MM.1S (cell line): ENCODE measurements around the gene ADD3.

Source experiments
- DNase-seq: peaks from one replicate; pipeline ENCODE4 v3.0.0-alpha.2; 2015
- H2AFZ ChIP-seq: fragments of 300-600 bp; sonication (generic); 2 replicates; pipeline ENCODE4 v1.6.0; 2016; ENCODE audit warnings: antibody characterized with exemption, low read length
- H3F3A ChIP-seq: fragments of 300-600 bp; sonication (generic); 2 replicates; pipeline ENCODE4 v1.6.1; 2016; ENCODE audit warnings: mild to moderate bottlenecking, antibody characterized with exemption, low read length, moderate library complexity, mixed read lengths; ENCODE audit not compliant: insufficient read depth
- H3K27ac ChIP-seq: fragments of 300-600 bp; sonication (generic); 2 replicates; pipeline ENCODE4 v1.5.1; 2016; ENCODE audit warnings: mild to moderate bottlenecking, low read length
- H3K27me3 ChIP-seq: fragments of 300-600 bp; sonication (generic); replicated peaks from 2 replicates; pipeline ENCODE4 v1.6.0; 2016; ENCODE audit warnings: low read length; ENCODE audit not compliant: insufficient read depth
- H3K36me3 ChIP-seq: fragments of 300-600 bp; sonication (generic); replicated peaks from 2 replicates; pipeline ENCODE4 v1.6.1; 2016; ENCODE audit warnings: mild to moderate bottlenecking, low read length, mixed read lengths; ENCODE audit not compliant: insufficient read depth
- H3K4me1 ChIP-seq: fragments of 300-600 bp; sonication (generic); 2 replicates; pipeline ENCODE4 v1.6.1; 2016; ENCODE audit warnings: low read length, mixed read lengths
- H3K4me2 ChIP-seq: fragments of 300-600 bp; sonication (generic); 2 replicates; pipeline ENCODE4 v1.6.0; 2016; ENCODE audit warnings: low read depth, low read length
- H3K4me3 ChIP-seq: fragments of 300-600 bp; sonication (generic); 2 replicates; pipeline ENCODE4 v1.5.1; 2016; ENCODE audit warnings: low read length, mixed read lengths
- H3K79me2 ChIP-seq: fragments of 300-600 bp; sonication (generic); 2 replicates; pipeline ENCODE4 v1.6.1; 2016; ENCODE audit warnings: mixed run types, low read length, mixed read lengths
- H3K9ac ChIP-seq: fragments of 300-600 bp; sonication (generic); 2 replicates; pipeline ENCODE4 v1.6.1; 2016; ENCODE audit warnings: low read length, mixed read lengths
- H3K9me2 ChIP-seq: fragments of 300-600 bp; sonication (generic); replicated peaks from 2 replicates; pipeline ENCODE4 v1.6.1; 2016; ENCODE audit warnings: mild to moderate bottlenecking, low read length, mixed read lengths; ENCODE audit not compliant: insufficient read depth
- H3K9me3 ChIP-seq: fragments of 300-600 bp; sonication (generic); replicated peaks from 2 replicates; pipeline ENCODE4 v1.6.1; 2016; ENCODE audit warnings: mild to moderate bottlenecking, low read length, mixed read lengths; ENCODE audit not compliant: insufficient read depth
- H4K20me1 ChIP-seq: fragments of 300-600 bp; sonication (generic); 2 replicates; pipeline ENCODE4 v1.6.1; 2016; ENCODE audit warnings: mild to moderate bottlenecking, low read length, moderate library complexity, mixed read lengths; ENCODE audit not compliant: insufficient read depth
- CTCF ChIP-seq: fragments of 300-600 bp; sonication (generic); IDR thresholded peaks from 2 replicates; pipeline ENCODE4 v1.5.1; 2016; ENCODE audit warnings: antibody characterized with exemption, low read length, mixed read lengths
- EZH2 ChIP-seq: fragments of 300-600 bp; sonication (generic); optimal IDR thresholded peaks from 2 replicates; pipeline ENCODE3; 2017; ENCODE audit warnings: low read depth, mild to moderate bottlenecking, antibody characterized with exemption, low read length, mixed read lengths
- EZH2phosphoT487 ChIP-seq: fragments of 300-600 bp; sonication (generic); IDR thresholded peaks from 2 replicates; pipeline ENCODE4 v1.6.1; 2018; ENCODE audit warnings: antibody characterized with exemption, low read length

The ADD3 gene

DNA sequence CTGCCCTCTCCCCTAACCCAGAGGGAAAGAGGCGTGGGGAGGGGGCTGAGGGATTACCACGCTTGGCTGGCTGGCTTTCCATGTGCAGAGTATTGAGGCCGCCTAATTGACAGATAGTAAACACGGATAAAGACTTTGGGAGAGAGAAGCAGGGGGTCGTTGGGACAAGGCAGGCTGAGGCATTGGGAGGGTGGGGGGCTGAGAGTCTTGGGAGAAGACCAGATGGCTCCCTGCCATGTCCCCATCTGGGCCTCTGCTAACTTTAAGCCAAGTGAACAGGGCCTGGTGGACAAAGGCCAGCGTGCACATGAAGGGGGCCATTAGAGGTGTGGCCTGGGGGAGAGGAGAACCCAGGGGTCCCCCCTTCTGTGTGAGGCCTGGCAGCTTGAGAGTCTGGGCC, 144.2 kb downstream of the ADD3 start:
- TF ChIP-seq CTCF (no peak), EZH2phosphoT487 (no peak), EZH2 (no peak)
- no peaks in the 10 kb centered on the region for H3K36me3 ChIP-seq
- no peaks in the 10 kb centered on the region for H3K27me3 ChIP-seq
- no peak overlapping the region for H2AFZ ChIP-seq
- no peaks in the 10 kb centered on the region for H3K9me3 ChIP-seq
- H3K4me1 ChIP-seq: no peaks in the 10 kb centered on the region
- no peaks in the 10 kb centered on the region for H3F3A ChIP-seq
- H3K9me2 ChIP-seq: no peaks in the 10 kb centered on the region
- H4K20me1 ChIP-seq: no peaks in the 10 kb centered on the region
- no peaks in the 10 kb centered on the region for H3K79me2 ChIP-seq
- no peak overlapping the region for H3K4me3 ChIP-seq
- no peak for DNase-seq
- H3K27ac ChIP-seq: no peak overlapping the region
- no peak overlapping the region for H3K9ac ChIP-seq
- H3K4me2 ChIP-seq: no peak overlapping the region

GRCh38 chr10:110153396-110153795, 145.6 kb downstream of the ADD3 start:
- H3K9ac ChIP-seq: no peak overlapping the region
- no peaks in the 10 kb centered on the region for H3K79me2 ChIP-seq
- no peak overlapping the region for H3K4me3 ChIP-seq
- H3K36me3 ChIP-seq: no peaks in the 10 kb centered on the region
- no peaks in the 10 kb centered on the region for H3K27me3 ChIP-seq
- DNase-seq: no peak
- H3K4me1 ChIP-seq: no peaks in the 10 kb centered on the region
- no peak overlapping the region for H3K4me2 ChIP-seq
- TF ChIP-seq EZH2 (no peak), CTCF (no peak), EZH2phosphoT487 (no peak)
- H4K20me1 ChIP-seq: no peaks in the 10 kb centered on the region
- H2AFZ ChIP-seq: no peak overlapping the region
- H3K9me2 ChIP-seq: no peaks in the 10 kb centered on the region
- no peaks in the 10 kb centered on the region for H3K9me3 ChIP-seq
- no peak overlapping the region for H3K27ac ChIP-seq
- no peaks in the 10 kb centered on the region for H3F3A ChIP-seq

DNA sequence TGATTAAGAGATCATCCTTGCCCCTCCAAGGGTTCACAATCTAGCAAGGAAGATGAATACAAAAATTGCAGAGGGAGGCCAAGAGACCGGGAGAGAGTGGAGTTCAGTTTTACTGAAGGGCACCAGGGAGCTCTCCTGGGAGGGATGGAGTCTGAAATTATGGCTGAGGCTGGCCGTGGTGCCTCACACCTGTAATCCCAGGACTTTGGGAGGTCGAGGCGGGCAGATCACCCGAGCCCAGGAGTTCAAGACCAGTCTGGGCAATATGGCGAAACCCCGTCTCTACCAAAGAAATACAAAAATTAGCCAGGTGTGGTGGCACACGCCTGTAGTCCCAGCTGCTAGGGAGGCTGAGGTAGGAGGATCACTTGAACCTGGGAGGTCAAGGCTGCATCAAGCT, 148.3 kb downstream of the ADD3 start:
- Histone ChIP-seq H3K27me3 (no peaks in the 10 kb centered on the region), H3K9me2 (no peaks in the 10 kb centered on the region), H4K20me1 (no peaks in the 10 kb centered on the region), H3F3A (no peaks in the 10 kb centered on the region), H3K9me3 (no peaks in the 10 kb centered on the region), H3K36me3 (no peaks in the 10 kb centered on the region), H3K9ac (no peak overlapping the region), H2AFZ (no peak overlapping the region), H3K79me2 (no peaks in the 10 kb centered on the region), H3K4me2 (no peak overlapping the region), H3K4me3 (no peak overlapping the region), H3K27ac (no peak overlapping the region), H3K4me1 (no peaks in the 10 kb centered on the region)
- no peak for DNase-seq
- no peak for TF ChIP-seq EZH2phosphoT487
- TF ChIP-seq CTCF: no peak
- TF ChIP-seq EZH2: no peak
